MCF 10A (cell line): ENCODE results near the gene TMEM87A. TPM values are rescaled to one million over a fixed set of nuclear protein-coding genes. Genes with fewer than 3 reads are reported as not detected.

ENCODE experiments used
- BruUV-seq: library from RNA; stranded (reverse); fragments of 400-500 nt; replicated peaks from 2 replicates; lab custom pipeline; 2021; lab: Mats Ljungman, UMichigan
- CTCF ChIA-PET: fragments of 300-600 bp; sonication (Branson Sonifier 250); formaldehyde crosslinking; extraction: SDS; loops from one replicate; lab custom pipeline; 2021; ENCODE audit warnings: antibody characterized with exemption, inconsistent platforms; lab: Yijun Ruan, JAX
- POLR2A ChIA-PET: fragments of 300-600, 350-650 bp; sonication (Branson Sonifier 250); formaldehyde crosslinking; extraction: SDS; loops from one replicate; lab custom pipeline; 2020; ENCODE audit warnings: antibody characterized with exemption, inconsistent platforms; lab: Yijun Ruan, JAX
- DNase-seq: peaks from one replicate; pipeline ENCODE4 v3.0.0-alpha.2; 2018; ENCODE audit not compliant: unreplicated experiment
- H3K27ac Mint-ChIP-seq: one replicate; pipeline ENCODE4 v1.8.0; 2022; ENCODE audit warnings: mild to moderate bottlenecking, low read depth, mixed read lengths; ENCODE audit not compliant: unreplicated experiment
- H3K27me3 Mint-ChIP-seq: one replicate; pipeline ENCODE4 v1.8.0; 2022; ENCODE audit warnings: mixed read lengths; ENCODE audit not compliant: insufficient read depth, unreplicated experiment
- H3K36me3 Mint-ChIP-seq: one replicate; pipeline ENCODE4 v1.8.0; 2022; ENCODE audit warnings: mild to moderate bottlenecking, moderate library complexity, mixed read lengths; ENCODE audit not compliant: insufficient read depth, unreplicated experiment
- H3K4me1 Mint-ChIP-seq: one replicate; pipeline ENCODE4 v1.8.0; 2022; ENCODE audit warnings: mixed read lengths; ENCODE audit not compliant: insufficient read depth, unreplicated experiment
- H3K4me3 Mint-ChIP-seq: one replicate; pipeline ENCODE4 v1.8.0; 2022; ENCODE audit warnings: mild to moderate bottlenecking, moderate library complexity, mixed read lengths; ENCODE audit not compliant: unreplicated experiment
- H3K9me3 Mint-ChIP-seq: one replicate; pipeline ENCODE4 v1.8.0; 2022; ENCODE audit warnings: mixed read lengths; ENCODE audit not compliant: unreplicated experiment
- intact Hi-C: fragments of 100-400 bp; cut with micrococcal nuclease; formaldehyde crosslinking; loops from 2 replicates; pipeline ENCODE4 v1.14.1; 2022
- total RNA-seq: library from RNA; stranded (reverse); gene quantifications from 2 replicates; pipeline ENCODE4 v1.2.3, GENCODE V29; 2022
- TF ChIP-seq, protein P1 (sequence below): fragments of 200-600 bp; IDR thresholded peaks from one replicate; pipeline ENCODE4 v1.8.0; 2022; ENCODE audit warnings: antibody characterized with exemption, mild to moderate bottlenecking; ENCODE audit not compliant: unreplicated experiment

TMEM87A gene
- total RNA-seq, 1 experiment from 2014 or later, result 51.3 TPM

- POLR2A ChIA-PET, result interaction anchor here (1.0 kb wide), 1 partner anchor 18 kb away, joined by 7 read pairs; the partner anchor contains the start of gene VPS39
- CTCF ChIA-PET, result no interaction called here
- TF ChIP-seq, protein P1, sequence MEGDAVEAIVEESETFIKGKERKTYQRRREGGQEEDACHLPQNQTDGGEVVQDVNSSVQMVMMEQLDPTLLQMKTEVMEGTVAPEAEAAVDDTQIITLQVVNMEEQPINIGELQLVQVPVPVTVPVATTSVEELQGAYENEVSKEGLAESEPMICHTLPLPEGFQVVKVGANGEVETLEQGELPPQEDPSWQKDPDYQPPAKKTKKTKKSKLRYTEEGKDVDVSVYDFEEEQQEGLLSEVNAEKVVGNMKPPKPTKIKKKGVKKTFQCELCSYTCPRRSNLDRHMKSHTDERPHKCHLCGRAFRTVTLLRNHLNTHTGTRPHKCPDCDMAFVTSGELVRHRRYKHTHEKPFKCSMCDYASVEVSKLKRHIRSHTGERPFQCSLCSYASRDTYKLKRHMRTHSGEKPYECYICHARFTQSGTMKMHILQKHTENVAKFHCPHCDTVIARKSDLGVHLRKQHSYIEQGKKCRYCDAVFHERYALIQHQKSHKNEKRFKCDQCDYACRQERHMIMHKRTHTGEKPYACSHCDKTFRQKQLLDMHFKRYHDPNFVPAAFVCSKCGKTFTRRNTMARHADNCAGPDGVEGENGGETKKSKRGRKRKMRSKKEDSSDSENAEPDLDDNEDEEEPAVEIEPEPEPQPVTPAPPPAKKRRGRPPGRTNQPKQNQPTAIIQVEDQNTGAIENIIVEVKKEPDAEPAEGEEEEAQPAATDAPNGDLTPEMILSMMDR, result no peak
- intact Hi-C loops, result no loop called here
- BruUV-seq, result no TSS peak
- Mint-ChIP-seq H3K36me3 (peaks cover 84% of the 10 kb centered on the region), H3K9me3 (no peaks in the 10 kb centered on the region), H3K27me3 (no peaks in the 10 kb centered on the region), H3K27ac (no peak overlapping the region), H3K4me3 (no peak overlapping the region), H3K4me1 (no peaks in the 10 kb centered on the region)
- DNase-seq, result no peak
Measured at GRCh38 chr15:42190370-42190769, 82.9 kb downstream of the TMEM87A start.

DNA sequence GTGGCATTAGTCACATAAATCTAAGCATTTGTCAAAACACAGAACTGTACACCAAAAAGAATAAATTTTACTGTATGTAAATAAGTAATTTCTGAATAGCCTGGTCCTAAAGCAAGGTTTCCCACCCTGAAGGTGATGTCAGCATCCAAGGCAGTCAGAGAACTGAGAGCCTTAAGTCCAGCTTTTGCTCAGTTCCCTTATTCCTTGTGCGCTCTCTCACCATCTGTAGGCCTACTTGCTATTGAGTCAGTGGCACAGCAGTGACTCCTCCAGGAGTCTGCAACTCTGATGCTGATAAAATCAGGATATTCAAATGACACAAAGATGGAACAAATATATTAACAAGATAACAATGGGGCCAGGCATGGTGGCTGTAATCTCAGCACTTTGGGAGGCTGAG is 87.4 kb downstream of the TMEM87A start:
- ChIA-PET CTCF (no interaction called here), POLR2A (no interaction called here)
- Mint-ChIP-seq H3K36me3 (peaks cover 88% of the 10 kb centered on the region), H3K4me1 (no peaks in the 10 kb centered on the region), H3K9me3 (no peaks in the 10 kb centered on the region), H3K27ac (no peak overlapping the region), H3K4me3 (no peak overlapping the region), H3K27me3 (no peaks in the 10 kb centered on the region)
- intact Hi-C loops, result no loop called here
- no peak for DNase-seq
- TF ChIP-seq, protein P1, result no peak
- no TSS peak for BruUV-seq

DNA sequence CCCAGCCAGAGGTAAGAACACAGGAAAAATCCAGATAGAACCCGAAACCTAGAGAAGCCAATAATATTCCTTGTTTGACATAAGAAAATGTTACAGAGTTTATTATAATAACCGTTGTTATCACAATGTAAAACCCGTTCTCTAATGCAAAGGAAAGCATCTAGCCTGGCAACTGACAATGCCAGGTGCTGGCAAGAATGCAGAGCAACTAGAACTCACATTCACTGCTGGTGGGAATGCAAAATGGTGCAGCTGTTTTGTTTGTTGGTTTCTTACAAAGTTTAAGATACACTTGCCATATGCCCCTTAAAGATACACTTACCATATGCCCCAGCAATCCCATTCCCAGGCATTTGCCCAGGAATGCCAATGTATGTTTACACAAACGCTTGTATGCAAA is 88.5 kb downstream of the TMEM87A start:
- no peaks in the 10 kb centered on the region for H3K9me3 Mint-ChIP-seq
- H3K27me3 Mint-ChIP-seq, result no peaks in the 10 kb centered on the region
- H3K27ac Mint-ChIP-seq, result no peak overlapping the region
- TF ChIP-seq, protein P1, result no peak
- POLR2A ChIA-PET, result interaction anchor here (0.5 to 0.7 kb wide), 2 partner anchors 9 to 28 kb away, joined by 3 to 5 read pairs; partner anchors contain the start of gene PLA2G4F
- DNase-seq, result no peak
- no peak overlapping the region for H3K4me3 Mint-ChIP-seq
- BruUV-seq, result no TSS peak
- no peaks in the 10 kb centered on the region for H3K4me1 Mint-ChIP-seq
- CTCF ChIA-PET, result interaction anchor here (0.7 kb wide), 1 partner anchor 63 kb away, joined by 3 read pairs; no protein-coding TSS in a partner anchor
- intact Hi-C loops, result no loop called here
- H3K36me3 Mint-ChIP-seq, result peaks cover 80% of the 10 kb centered on the region

- Mint-ChIP-seq H3K27ac (no peak overlapping the region), H3K27me3 (no peaks in the 10 kb centered on the region), H3K9me3 (no peaks in the 10 kb centered on the region), H3K4me1 (no peaks in the 10 kb centered on the region), H3K36me3 (peaks cover 75% of the 10 kb centered on the region), H3K4me3 (no peak overlapping the region)
- no TSS peak for BruUV-seq
- POLR2A ChIA-PET, result interaction anchor here (0.5 to 0.7 kb wide), 2 partner anchors 10 to 28 kb away, joined by 3 to 5 read pairs; partner anchors contain the start of gene PLA2G4F
- DNase-seq, result no peak
- intact Hi-C loops, result no loop called here
- TF ChIP-seq, protein P1, result no peak
- CTCF ChIA-PET, result interaction anchor here (0.6 kb wide), 1 partner anchor 45 kb away, joined by 3 read pairs; no protein-coding TSS in a partner anchor
Measured at GRCh38 chr15:42184296-42184695, 88.9 kb downstream of the TMEM87A start.
